ACC112 (cell line): ENCODE results near the gene PHOX2A.
A peak's percentile ranks its signal among the peaks of the same experiment; 100 is the strongest.

Source experiments
- H2AFZ ChIP-seq: fragments of 200-600 bp; sonication (generic); one replicate; pipeline ENCODE4 v1.6.0; 2017; ENCODE audit warnings: antibody characterized with exemption, low read length; ENCODE audit not compliant: unreplicated experiment
- H3K27ac ChIP-seq: fragments of 200-600 bp; sonication (generic); 2 replicates; pipeline ENCODE4 v1.5.1; 2014; ENCODE audit warnings: low read depth, mild to moderate bottlenecking, antibody characterized with exemption, low read length, moderate library complexity
- H3K27me3 ChIP-seq: fragments of 200-600 bp; sonication (generic); 2 replicates; pipeline ENCODE4 v1.6.1; 2014; ENCODE audit warnings: mild to moderate bottlenecking, antibody characterized with exemption, low read length, moderate library complexity, mixed read lengths; ENCODE audit not compliant: insufficient read depth
- H3K36me3 ChIP-seq: fragments of 200-600 bp; sonication (generic); 2 replicates; pipeline ENCODE4 v1.6.1; 2016; ENCODE audit warnings: mild to moderate bottlenecking, antibody characterized with exemption, low read length, moderate library complexity, mixed read lengths; ENCODE audit not compliant: insufficient read depth
- H3K4me1 ChIP-seq: fragments of 200-600 bp; sonication (generic); one replicate; pipeline ENCODE4 v1.6.1; 2016; ENCODE audit warnings: low read length, mixed read lengths; ENCODE audit not compliant: insufficient read depth, unreplicated experiment, control insufficient read depth
- H3K4me3 ChIP-seq: fragments of 200-600 bp; sonication (generic); 2 replicates; pipeline ENCODE4 v1.5.1; 2014; ENCODE audit warnings: mild to moderate bottlenecking, low read depth, low read length
- H3K79me2 ChIP-seq: fragments of 200-600 bp; sonication (generic); one replicate; pipeline ENCODE4 v1.6.0; 2016; ENCODE audit warnings: low read length; ENCODE audit not compliant: control insufficient read depth, unreplicated experiment, insufficient read depth

PHOX2A gene

GRCh38 chr11:72250661-72251464 lies 6.9 kb upstream of the PHOX2A start:
- peaks cover 35% of the 10 kb centered on the region for H3K27me3 ChIP-seq

GRCh38 chr11:72249961-72250360 lies 6.0 kb upstream of the PHOX2A start:
- Histone ChIP-seq H3K4me1 (no peaks in the 10 kb centered on the region), H3K27ac (no peak overlapping the region), H3K79me2 (no peaks in the 10 kb centered on the region), H3K36me3 (0 out of 2 replicates have a peak, but pooled peaks cover 2% of the 10 kb centered on the region), H2AFZ (no peak overlapping the region), H3K27me3 (peaks cover 38% of the 10 kb centered on the region), H3K4me3 (no peak overlapping the region)

More at GRCh38 chr11:72250661-72251464, 6.9 kb upstream of the PHOX2A start:
- no peaks in the 10 kb centered on the region for H3K79me2 ChIP-seq
- no peak overlapping the region for H3K4me3 ChIP-seq
- no peak overlapping the region for H2AFZ ChIP-seq
- H3K36me3 ChIP-seq: 0 out of 2 replicates have a peak, but pooled peaks cover 2% of the 10 kb centered on the region
- no peak overlapping the region for H3K27ac ChIP-seq
- no peaks in the 10 kb centered on the region for H3K4me1 ChIP-seq

- peaks cover 44% of the 10 kb centered on the region for H3K27me3 ChIP-seq
These were observed 3.6 kb upstream of the PHOX2A start for GRCh38 chr11:72247584-72247983.

GRCh38 chr11:72245263-72245816 lies 1.4 kb upstream of the PHOX2A start:
- Histone ChIP-seq H2AFZ (no peak overlapping the region), H3K4me3 (no peak overlapping the region), H3K36me3 (no peaks in the 10 kb centered on the region), H3K27ac (no peak overlapping the region), H3K27me3 (peaks cover 58% of the 10 kb centered on the region), H3K4me1 (no peaks in the 10 kb centered on the region), H3K79me2 (no peaks in the 10 kb centered on the region)

More at GRCh38 chr11:72247584-72247983, 3.6 kb upstream of the PHOX2A start:
- Histone ChIP-seq H3K79me2 (no peaks in the 10 kb centered on the region), H3K27ac (no peak overlapping the region), H2AFZ (no peak overlapping the region), H3K4me3 (no peak overlapping the region), H3K36me3 (no peaks in the 10 kb centered on the region), H3K4me1 (no peaks in the 10 kb centered on the region)

GRCh38 chr11:72244361-72245262 lies 636 bp upstream of the PHOX2A start:
- Histone ChIP-seq H3K4me1 (no peaks in the 10 kb centered on the region), H2AFZ (no peak overlapping the region), H3K27ac (no peak overlapping the region), H3K4me3 (peak overlapping the region; percentile 54), H3K79me2 (no peaks in the 10 kb centered on the region), H3K36me3 (no peaks in the 10 kb centered on the region), H3K27me3 (peaks cover 58% of the 10 kb centered on the region)

GRCh38 chr11:72243173-72244059 lies 560 bp downstream of the PHOX2A start:
- peaks cover 2% of the 10 kb centered on the region; the same call in 1 of the 2 replicates for H3K36me3 ChIP-seq
- peaks cover 4% of the 10 kb centered on the region for H3K4me1 ChIP-seq
- H3K79me2 ChIP-seq: no peaks in the 10 kb centered on the region
- no peak overlapping the region for H3K27ac ChIP-seq
- no peak overlapping the region for H2AFZ ChIP-seq
- H3K4me3 ChIP-seq: no peak overlapping the region
- H3K27me3 ChIP-seq: peaks cover 58% of the 10 kb centered on the region

- Histone ChIP-seq H3K4me3 (no peak overlapping the region), H3K27ac (no peak overlapping the region), H2AFZ (no peak overlapping the region), H3K36me3 (peaks cover 4% of the 10 kb centered on the region; the same call in 1 of the 2 replicates), H3K27me3 (peaks cover 58% of the 10 kb centered on the region), H3K79me2 (no peaks in the 10 kb centered on the region), H3K4me1 (peaks cover 4% of the 10 kb centered on the region)
These were observed 1.8 kb downstream of the PHOX2A start for GRCh38 chr11:72242141-72242540.

- H3K27ac ChIP-seq: no peak overlapping the region
- H3K4me1 ChIP-seq: peaks cover 4% of the 10 kb centered on the region
- peaks cover 50% of the 10 kb centered on the region for H3K27me3 ChIP-seq
- H2AFZ ChIP-seq: no peak overlapping the region
- peaks cover 4% of the 10 kb centered on the region; the same call in 1 of the 2 replicates for H3K36me3 ChIP-seq
- no peak overlapping the region for H3K4me3 ChIP-seq
- no peaks in the 10 kb centered on the region for H3K79me2 ChIP-seq
These were observed 2.6 kb downstream of the PHOX2A start for GRCh38 chr11:72241291-72241781.

- peaks cover 4% of the 10 kb centered on the region for H3K4me1 ChIP-seq
- H3K79me2 ChIP-seq: no peaks in the 10 kb centered on the region
- H3K4me3 ChIP-seq: peak overlapping the region; percentile 75
- H2AFZ ChIP-seq: peak overlapping the region; percentile 75
- peaks cover 4% of the 10 kb centered on the region; the same call in 1 of the 2 replicates for H3K36me3 ChIP-seq
- H3K27ac ChIP-seq: no peak overlapping the region
- H3K27me3 ChIP-seq: peaks cover 43% of the 10 kb centered on the region
These were observed 3.3 kb downstream of the PHOX2A start for GRCh38 chr11:72240461-72241290.
